ENCODE data around the gene RHOBTB3. TPM values are rescaled to one million over a fixed set of nuclear protein-coding genes. Genes with fewer than 3 reads are reported as not detected.

Gene RHOBTB3
- total RNA-seq, 2 donors from 2014 or later, result 432 to 444 TPM

GRCh38 chr5:95761771-95762651, 30.9 kb downstream of the RHOBTB3 start:
- peaks cover 84% of the 10 kb centered on the region for H3K36me3 Mint-ChIP-seq (ENCODE audit: low read depth)
- Histone ChIP-seq H3K9ac (ENCODE audit: extremely low read depth, low read length, poor library complexity, severe bottlenecking) (no peak overlapping the region), H3K9me3 (ENCODE audit: control insufficient read depth, low read length) (no peaks in the 10 kb centered on the region), H3K4me1 (ENCODE audit: control insufficient read depth, insufficient read depth, low read length) (no peaks in the 10 kb centered on the region), H3K36me3 (ENCODE audit: control insufficient read depth, insufficient read depth, low read length) (peaks cover 99% of the 10 kb centered on the region), H3K27ac (ENCODE audit: low read depth, low read length) (no peak overlapping the region), H3K4me3 (ENCODE audit: low read length) (no peak overlapping the region), H3K27me3 (ENCODE audit: control insufficient read depth, insufficient read depth, low read length, poor library complexity, severe bottlenecking) (no peaks in the 10 kb centered on the region)
- TF ChIP-seq CTCF (conservative IDR thresholded peaks at IDR 0.05), result no peak
- no peak overlapping the region for H3K4me3 Mint-ChIP-seq
- no peak for DNase-seq
- H3K9me3 Mint-ChIP-seq, result no peaks in the 10 kb centered on the region
- H3K27me3 Mint-ChIP-seq (ENCODE audit: insufficient read depth), result no peaks in the 10 kb centered on the region
- no peak overlapping the region for H3K27ac Mint-ChIP-seq
- 91% methylated on average over 1 of the region's 1 CpG; no CpG with 5 or more reads in 1 of the 2 experiments for WGBS, 2 experiments (ENCODE audit: insufficient coverage in 1 of 2, insufficient read length in 1 of 2)
- H3K4me1 Mint-ChIP-seq, result peaks cover 21% of the 10 kb centered on the region

DNA sequence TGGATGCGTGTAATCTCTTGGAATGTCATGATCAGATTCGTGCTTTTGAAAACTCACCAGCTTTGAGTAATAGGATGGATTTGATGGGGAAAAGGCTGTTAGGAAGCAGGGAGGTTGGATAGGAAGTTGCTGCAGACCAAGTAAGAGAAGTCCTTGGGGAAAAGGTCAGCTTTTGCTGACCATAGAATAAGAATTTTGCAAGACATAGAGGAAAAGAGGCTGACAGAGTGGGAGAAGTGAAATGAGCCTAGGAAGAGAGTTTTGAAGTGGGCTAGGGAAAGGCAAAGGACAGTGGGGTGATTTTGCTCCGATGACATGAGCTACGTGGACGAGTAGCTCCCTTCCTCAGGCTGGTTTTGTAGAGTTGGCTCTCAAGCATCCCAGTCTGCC, 31.5 kb downstream of the RHOBTB3 start:
- no peaks in the 10 kb centered on the region for H3K9me3 Mint-ChIP-seq
- no peaks in the 10 kb centered on the region for H3K27me3 Mint-ChIP-seq (ENCODE audit: insufficient read depth)
- H3K4me1 Mint-ChIP-seq, result peaks cover 21% of the 10 kb centered on the region
- H3K4me1 ChIP-seq (ENCODE audit: control insufficient read depth, insufficient read depth, low read length), result no peaks in the 10 kb centered on the region
- H3K27ac ChIP-seq (ENCODE audit: low read depth, low read length), result no peak overlapping the region
- H3K27me3 ChIP-seq (ENCODE audit: control insufficient read depth, insufficient read depth, low read length, poor library complexity, severe bottlenecking), result no peaks in the 10 kb centered on the region
- H3K4me3 ChIP-seq (ENCODE audit: low read length), result no peak overlapping the region
- peaks cover 99% of the 10 kb centered on the region for H3K36me3 ChIP-seq (ENCODE audit: control insufficient read depth, insufficient read depth, low read length)
- no peak for TF ChIP-seq CTCF (conservative IDR thresholded peaks at IDR 0.05)
- H3K27ac Mint-ChIP-seq, result no peak overlapping the region
- WGBS, 2 experiments (ENCODE audit: insufficient coverage in 1 of 2, insufficient read length in 1 of 2), result 96 to 100% methylated on average over 4 to 5 of the region's 5 CpGs
- H3K9me3 ChIP-seq (ENCODE audit: control insufficient read depth, low read length), result no peaks in the 10 kb centered on the region
- peaks cover 82% of the 10 kb centered on the region for H3K36me3 Mint-ChIP-seq (ENCODE audit: low read depth)
- H3K4me3 Mint-ChIP-seq, result no peak overlapping the region
- H3K9ac ChIP-seq (ENCODE audit: extremely low read depth, low read length, poor library complexity, severe bottlenecking), result no peak overlapping the region
- DNase-seq, result no peak

DNA sequence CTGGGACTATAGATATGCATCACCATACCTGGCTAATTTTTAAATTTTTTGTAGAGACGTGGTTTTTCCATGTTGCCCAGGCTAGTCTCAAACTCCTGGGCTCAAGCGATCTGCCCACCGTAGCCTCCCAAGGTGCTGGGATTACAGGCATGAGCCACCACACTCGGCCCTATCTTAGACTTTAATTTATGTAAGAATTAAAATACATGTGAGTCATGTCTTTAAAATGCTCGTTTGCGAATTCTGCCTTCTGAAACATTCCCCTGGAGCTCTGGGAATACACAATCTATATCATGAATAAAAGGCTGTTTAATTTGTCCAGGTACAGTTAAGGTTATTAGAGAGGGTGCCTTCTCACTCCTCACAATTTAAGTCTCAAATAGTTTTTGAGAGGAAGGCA, 32.8 kb downstream of the RHOBTB3 start:
- H3K27ac ChIP-seq (ENCODE audit: low read depth, low read length), result no peak overlapping the region
- H3K4me1 ChIP-seq (ENCODE audit: control insufficient read depth, insufficient read depth, low read length), result no peaks in the 10 kb centered on the region
- DNase-seq, result no peak
- Mint-ChIP-seq H3K4me3 (no peak overlapping the region), H3K27me3 (ENCODE audit: insufficient read depth) (no peaks in the 10 kb centered on the region), H3K27ac (peak overlapping the region; percentile 33), H3K36me3 (ENCODE audit: low read depth) (peaks cover 83% of the 10 kb centered on the region), H3K9me3 (no peaks in the 10 kb centered on the region), H3K4me1 (peaks cover 17% of the 10 kb centered on the region)
- 93 to 100% methylated on average over 3 to 6 of the region's 6 CpGs for WGBS, 2 experiments (ENCODE audit: insufficient coverage in 1 of 2, insufficient read length in 1 of 2)
- no peak for TF ChIP-seq CTCF (conservative IDR thresholded peaks at IDR 0.05)
- H3K27me3 ChIP-seq (ENCODE audit: control insufficient read depth, insufficient read depth, low read length, poor library complexity, severe bottlenecking), result no peaks in the 10 kb centered on the region
- H3K9me3 ChIP-seq (ENCODE audit: control insufficient read depth, low read length), result no peaks in the 10 kb centered on the region
- H3K9ac ChIP-seq (ENCODE audit: extremely low read depth, low read length, poor library complexity, severe bottlenecking), result no peak overlapping the region
- peaks cover 99% of the 10 kb centered on the region for H3K36me3 ChIP-seq (ENCODE audit: control insufficient read depth, insufficient read depth, low read length)
- no peak overlapping the region for H3K4me3 ChIP-seq (ENCODE audit: low read length)

Measured in endodermal cell (in vitro differentiated cells).